Esophagus muscularis mucosa (tissue), 4 donors: Measurements from ENCODE around the gene PIGX. TPM values are rescaled to one million over a fixed set of nuclear protein-coding genes. Genes with fewer than 3 reads are reported as not detected.
"Not testable (repeated sequence)": the region's sequence is repeated elsewhere in the genome, so short reads cannot be mapped to it uniquely, and the experiment has no call there.

Experiments used
- DNase-seq: peaks from one replicate; pipeline ENCODE4 v3.0.0-alpha.2; 2017; ENCODE audit errors: extremely low spot score
- H3K27ac ChIP-seq, 4 donors: fragments of 200-600 bp; sonication (generic); replicated peaks in 1 of 4; 1 replicate in 3 of 4; 2 replicates in 1 of 4; pipeline ENCODE4 v1.5.1; 2016 to 2019; ENCODE audit warnings: mild to moderate bottlenecking in 1 of 4
- H3K27me3 ChIP-seq, 4 donors: fragments of 200-600 bp; sonication (generic); one replicate each; pipeline versions ENCODE4 v1.5.1 to v1.6.0; 2016 to 2019
- H3K36me3 ChIP-seq, 4 donors: fragments of 200-600 bp; sonication (generic); one replicate each; pipeline ENCODE4 v1.5.1; 2016 to 2019
- H3K4me1 ChIP-seq, 4 donors: fragments of 200-600 bp; sonication (generic); one replicate each; pipeline ENCODE4 v1.5.1; 2016 to 2019
- H3K4me3 ChIP-seq, 4 donors: fragments of 200-600 bp; sonication (generic); 1 replicate in 2 of 4; 2 replicates in 2 of 4; pipeline ENCODE4 v1.5.1; 2016 to 2019; ENCODE audit warnings: mild to moderate bottlenecking in 4 of 4, moderate library complexity in 1 of 4
- H3K9me3 ChIP-seq, 4 donors: fragments of 200-600 bp; sonication (generic); 1 replicate in 3 of 4; 2 replicates in 1 of 4; pipeline ENCODE4 v1.5.1; 2016 to 2019
- EP300 ChIP-seq: sonication (generic); formaldehyde crosslinking; IDR thresholded peaks from one replicate; pipeline ENCODE4 v1.6.1; 2017; ENCODE audit warnings: antibody characterized with exemption
- POLR2A ChIP-seq: fragments of 450-650 bp; IDR thresholded peaks from one replicate; pipeline ENCODE4 v1.6.1; 2017; ENCODE audit warnings: antibody characterized with exemption, moderate library complexity, mild to moderate bottlenecking, low read depth
- POLR2AphosphoS5 ChIP-seq, 2 donors: sonication (generic); formaldehyde crosslinking; IDR thresholded peaks; one replicate each; pipeline ENCODE4 v1.6.1; 2017; ENCODE audit warnings: antibody characterized with exemption in 2 of 2
- WGBS: methylation state at CpG from one replicate; pipeline ENCODE4 v1.1.5; 2018; 5-methylcytosine and 5-hydroxymethylcytosine counted together
- intact Hi-C: fragments of 100-400 bp; cut with DNase I; formaldehyde crosslinking; loops from one replicate; pipeline ENCODE4 v1.15.1; 2023
- total RNA-seq, 4 donors: library from RNA; depleted of rRNA; stranded (reverse); fragments of >200 nt; gene quantifications; one replicate each; pipeline versions ENCODE4 v1.1.0 to v1.2.1, GENCODE V29; 2016
- TF ChIP-seq, protein P1 (sequence below), 3 experiments: fragments of 200-600 bp in 2 of 3; fragments of 450-650 bp in 1 of 3; sonication (generic) in 2 of 3; IDR thresholded peaks; one replicate each; pipeline ENCODE4 v1.5.1; 2017 to 2019; ENCODE audit warnings: antibody characterized with exemption in 3 of 3, mild to moderate bottlenecking in 2 of 3, moderate library complexity in 1 of 3

Gene PIGX
- total RNA-seq, 4 donors from 2014 or later: 23.0 to 31.6 (median 25.2) TPM

DNA sequence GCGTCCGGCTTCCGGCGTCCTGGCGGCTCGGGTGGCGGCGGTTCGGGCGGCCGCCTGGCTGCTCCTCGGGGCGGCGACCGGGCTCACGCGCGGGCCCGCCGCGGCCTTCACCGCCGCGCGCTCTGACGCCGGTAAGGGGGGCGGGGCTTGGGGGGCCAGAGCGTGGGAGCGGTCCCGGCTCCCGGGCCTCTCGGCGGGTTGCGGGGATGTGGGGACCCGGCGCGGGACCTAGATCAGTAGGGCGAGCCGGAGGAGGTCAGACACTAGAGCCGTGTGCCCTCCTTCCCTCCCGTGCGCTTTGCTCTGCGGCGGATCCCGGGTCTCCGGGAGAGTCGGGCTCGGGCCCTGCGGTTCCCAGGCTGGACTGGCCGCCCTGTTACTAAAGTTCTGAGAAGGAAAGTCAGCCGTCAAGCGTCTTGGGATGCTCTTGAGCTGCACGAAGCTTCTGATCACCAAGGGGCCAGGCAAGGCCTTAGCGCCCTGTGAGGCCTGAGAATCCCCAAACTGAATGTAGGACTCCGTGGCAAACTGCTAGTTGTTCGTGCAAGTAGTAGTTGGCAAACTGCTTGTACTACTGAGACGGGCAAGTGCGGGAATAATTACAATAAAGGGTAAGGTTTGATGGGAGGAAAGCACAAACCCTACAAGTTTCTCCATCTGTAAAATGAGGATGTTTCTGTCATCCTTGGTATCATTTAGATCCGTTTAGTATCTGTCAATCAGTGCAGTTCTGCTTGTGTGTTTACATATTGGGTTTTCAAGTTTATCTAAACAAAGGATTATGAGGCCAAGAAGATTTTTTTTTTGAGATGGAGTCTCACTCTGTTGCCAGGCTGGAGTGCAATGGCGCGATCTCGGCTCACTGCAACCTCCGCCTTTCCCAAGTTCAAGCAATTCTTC lies 587 bp downstream of the PIGX start:
- Histone ChIP-seq H3K36me3 (no peaks in the 10 kb centered on the region), H3K4me3 (peak overlapping the region; percentile 82 to 96 (median 82)), H3K4me1 (peaks cover 13 to 29% (median 22%) of the 10 kb centered on the region in 4 donors), H3K27ac (peak overlapping the region; percentile 93 to 96 (median 94)), H3K9me3 (no peaks in the 10 kb centered on the region), H3K27me3 (no peaks in the 10 kb centered on the region)
- intact Hi-C loops: loop anchor here (2.0 kb wide), 1 partner anchor 28 kb away; no protein-coding TSS in a partner anchor
- TF ChIP-seq POLR2AphosphoS5 (IDR thresholded peaks at IDR 0.05): no peak
- TF ChIP-seq EP300: no peak
- TF ChIP-seq, protein P1, sequence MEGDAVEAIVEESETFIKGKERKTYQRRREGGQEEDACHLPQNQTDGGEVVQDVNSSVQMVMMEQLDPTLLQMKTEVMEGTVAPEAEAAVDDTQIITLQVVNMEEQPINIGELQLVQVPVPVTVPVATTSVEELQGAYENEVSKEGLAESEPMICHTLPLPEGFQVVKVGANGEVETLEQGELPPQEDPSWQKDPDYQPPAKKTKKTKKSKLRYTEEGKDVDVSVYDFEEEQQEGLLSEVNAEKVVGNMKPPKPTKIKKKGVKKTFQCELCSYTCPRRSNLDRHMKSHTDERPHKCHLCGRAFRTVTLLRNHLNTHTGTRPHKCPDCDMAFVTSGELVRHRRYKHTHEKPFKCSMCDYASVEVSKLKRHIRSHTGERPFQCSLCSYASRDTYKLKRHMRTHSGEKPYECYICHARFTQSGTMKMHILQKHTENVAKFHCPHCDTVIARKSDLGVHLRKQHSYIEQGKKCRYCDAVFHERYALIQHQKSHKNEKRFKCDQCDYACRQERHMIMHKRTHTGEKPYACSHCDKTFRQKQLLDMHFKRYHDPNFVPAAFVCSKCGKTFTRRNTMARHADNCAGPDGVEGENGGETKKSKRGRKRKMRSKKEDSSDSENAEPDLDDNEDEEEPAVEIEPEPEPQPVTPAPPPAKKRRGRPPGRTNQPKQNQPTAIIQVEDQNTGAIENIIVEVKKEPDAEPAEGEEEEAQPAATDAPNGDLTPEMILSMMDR (IDR thresholded peaks at IDR 0.05): peak in 1 of 3 experiments; percentile 2
- TF ChIP-seq POLR2A: no peak
- WGBS: 35% methylated on average over 8 of the region's 64 CpGs
- DNase-seq: no peak

DNA sequence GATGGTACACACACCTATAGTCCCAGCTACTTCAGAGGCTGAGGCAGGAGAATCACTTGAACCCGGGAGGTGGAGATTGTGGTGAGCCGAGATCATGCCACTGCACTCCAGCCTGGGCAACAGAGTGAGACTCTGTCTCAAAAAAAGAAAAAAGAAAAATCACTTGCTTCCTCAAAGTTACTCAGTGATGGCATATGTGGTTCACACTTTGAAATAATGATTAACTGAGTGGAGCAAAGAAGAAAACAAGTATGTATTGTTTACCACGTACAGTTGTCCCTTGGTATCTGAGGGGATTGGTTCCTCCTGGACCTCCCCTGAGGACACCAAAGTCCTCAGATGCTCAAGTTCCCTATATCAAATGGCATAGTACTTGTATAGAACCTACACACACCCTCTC lies 5.0 kb downstream of the PIGX start:
- H3K9me3 ChIP-seq, intact Hi-C loops, DNase-seq, H3K27me3 ChIP-seq, H3K27ac ChIP-seq, H3K4me3 ChIP-seq: not testable (repeated sequence)
- WGBS: 93% methylated on average over 3 of the region's 3 CpGs
- peaks cover 8 to 21% (median 14%) of the 10 kb centered on the region in 4 donors for H3K4me1 ChIP-seq
- H3K36me3 ChIP-seq: peaks cover 0 to 11% (median 4%) of the 10 kb centered on the region in 4 donors

DNA sequence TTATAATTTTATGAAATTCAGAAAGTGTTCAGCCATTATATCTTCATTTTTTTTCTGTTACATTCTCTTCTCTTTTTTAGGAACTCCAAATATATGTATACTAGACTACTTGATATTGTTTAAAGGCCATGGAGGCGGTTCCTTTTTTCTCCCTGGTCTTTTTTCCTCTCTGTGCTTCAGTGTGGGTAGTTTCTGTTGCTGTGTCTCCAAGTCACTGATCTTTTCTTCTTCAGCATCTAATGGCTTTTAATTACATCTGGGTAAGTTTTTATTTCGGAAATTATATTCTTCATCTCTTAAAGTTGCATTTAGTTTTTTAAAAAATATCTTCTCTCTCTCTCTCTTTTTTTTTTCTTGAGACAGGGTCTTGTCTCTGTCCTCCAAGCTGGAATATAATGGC lies 8.9 kb downstream of the PIGX start:
- intact Hi-C loops: no loop called here

DNA sequence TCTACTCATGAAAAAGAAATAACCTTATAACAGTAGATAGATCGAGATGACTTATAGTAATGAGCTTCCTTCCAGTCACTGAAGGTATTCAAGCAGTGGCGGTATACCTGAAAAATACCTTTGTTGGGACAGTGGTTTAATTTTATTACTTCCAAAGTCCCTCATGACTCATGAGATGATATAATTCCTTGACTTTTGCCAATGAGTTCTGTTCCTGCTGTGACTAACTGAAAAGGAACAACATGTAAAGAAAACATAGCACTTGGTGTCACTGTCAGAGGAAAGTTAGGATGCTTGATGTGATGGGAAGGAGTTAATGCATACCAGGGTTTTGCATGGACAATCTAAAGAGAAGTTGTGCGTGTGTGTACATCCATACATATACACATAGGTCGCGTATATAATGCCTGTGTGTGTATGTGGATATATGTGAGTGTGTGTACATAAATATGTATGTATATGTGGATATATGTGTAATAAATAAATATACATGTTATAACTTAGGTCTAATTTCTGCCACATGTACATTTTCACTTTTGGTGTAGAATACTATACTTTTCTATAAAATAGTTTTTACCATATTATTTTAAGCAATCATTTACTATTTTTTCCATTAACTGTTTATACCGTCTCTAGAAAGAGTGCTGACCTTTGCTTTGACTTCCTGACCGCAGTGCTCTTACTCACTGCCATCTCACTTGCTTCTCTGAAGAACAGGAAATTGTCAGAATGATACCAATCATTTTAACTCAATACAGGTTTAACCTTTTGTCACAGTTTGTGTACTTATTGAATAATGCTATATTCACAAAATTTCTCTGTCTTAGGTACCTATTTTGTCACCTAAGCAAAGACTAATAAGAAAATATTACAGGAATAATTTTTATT lies 14.9 kb downstream of the PIGX start:
- intact Hi-C loops: no loop called here
- Histone ChIP-seq H3K4me1 (no peaks in the 10 kb centered on the region), H3K36me3 (peaks cover 3 to 45% (median 29%) of the 10 kb centered on the region in 4 donors), H3K9me3 (no peaks in the 10 kb centered on the region), H3K4me3 (no peak overlapping the region), H3K27ac (no peak overlapping the region), H3K27me3 (no peaks in the 10 kb centered on the region)
- DNase-seq: no peak
- 74% methylated on average over 7 of the region's 7 CpGs for WGBS
- TF ChIP-seq POLR2AphosphoS5 (IDR thresholded peaks at IDR 0.05) (no peak), EP300 (no peak), POLR2A (no peak)
- TF ChIP-seq, protein P1 (IDR thresholded peaks at IDR 0.05): no peak

More for the DNA sequence above, 8.9 kb downstream of the PIGX start:
- no peak overlapping the region for H3K4me3 ChIP-seq
- no peaks in the 10 kb centered on the region for H3K4me1 ChIP-seq
- H3K9me3 ChIP-seq: no peaks in the 10 kb centered on the region
- TF ChIP-seq, protein P1 (IDR thresholded peaks at IDR 0.05): no peak
- TF ChIP-seq POLR2AphosphoS5 (IDR thresholded peaks at IDR 0.05) (no peak), POLR2A (no peak), EP300 (no peak)
- no peak for DNase-seq
- WGBS: 60% methylated on average over 2 of the region's 2 CpGs
- H3K27me3 ChIP-seq: no peaks in the 10 kb centered on the region
- H3K36me3 ChIP-seq: peaks cover 3 to 27% (median 15%) of the 10 kb centered on the region in 4 donors
- no peak overlapping the region for H3K27ac ChIP-seq

DNA sequence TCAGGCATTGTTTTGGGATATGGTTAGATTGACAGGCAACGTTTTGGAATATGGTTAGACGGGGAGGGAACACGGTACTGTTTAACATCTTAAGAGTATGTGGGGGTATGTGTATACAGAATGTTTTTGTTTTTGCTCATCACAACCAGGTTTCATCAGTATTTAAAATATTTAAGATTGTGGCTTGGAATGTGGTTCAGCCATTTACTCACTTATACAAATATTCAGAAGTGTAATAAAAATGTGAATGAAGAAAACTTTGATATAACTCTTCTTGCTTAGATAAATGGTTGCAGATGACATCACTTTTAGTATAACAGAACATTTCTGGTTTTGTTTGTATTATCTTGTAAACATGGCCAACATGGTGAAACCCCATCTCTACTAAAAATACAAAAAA lies 23.6 kb downstream of the PIGX start:
- intact Hi-C loops: no loop called here

More for the DNA sequence above, 23.6 kb downstream of the PIGX start:
- DNase-seq: no peak
- Histone ChIP-seq H3K4me1 (peaks cover 5 to 6% (median 6%) of the 10 kb centered on the region in 4 donors), H3K27ac (no peak overlapping the region), H3K27me3 (no peaks in the 10 kb centered on the region), H3K9me3 (no peaks in the 10 kb centered on the region), H3K4me3 (no peak overlapping the region), H3K36me3 (peaks cover 4 to 21% (median 13%) of the 10 kb centered on the region in 4 donors)
- TF ChIP-seq POLR2A: no peak
- no peak for TF ChIP-seq POLR2AphosphoS5 (IDR thresholded peaks at IDR 0.05)
- TF ChIP-seq, protein P1 (IDR thresholded peaks at IDR 0.05): no peak
- TF ChIP-seq EP300: no peak
- 93% methylated on average over 3 of the region's 3 CpGs for WGBS
